ENCODE data around the gene SMYD3. TPM values are rescaled to one million over a fixed set of nuclear protein-coding genes. Genes with fewer than 3 reads are reported as not detected.

The SMYD3 gene
- total and polyA plus RNA-seq, 2 of the 13 experiments (the other 11 are each of a cell fraction or from before 2014, with no cell fraction given) = 27.7 to 35.8 TPM

DNA sequence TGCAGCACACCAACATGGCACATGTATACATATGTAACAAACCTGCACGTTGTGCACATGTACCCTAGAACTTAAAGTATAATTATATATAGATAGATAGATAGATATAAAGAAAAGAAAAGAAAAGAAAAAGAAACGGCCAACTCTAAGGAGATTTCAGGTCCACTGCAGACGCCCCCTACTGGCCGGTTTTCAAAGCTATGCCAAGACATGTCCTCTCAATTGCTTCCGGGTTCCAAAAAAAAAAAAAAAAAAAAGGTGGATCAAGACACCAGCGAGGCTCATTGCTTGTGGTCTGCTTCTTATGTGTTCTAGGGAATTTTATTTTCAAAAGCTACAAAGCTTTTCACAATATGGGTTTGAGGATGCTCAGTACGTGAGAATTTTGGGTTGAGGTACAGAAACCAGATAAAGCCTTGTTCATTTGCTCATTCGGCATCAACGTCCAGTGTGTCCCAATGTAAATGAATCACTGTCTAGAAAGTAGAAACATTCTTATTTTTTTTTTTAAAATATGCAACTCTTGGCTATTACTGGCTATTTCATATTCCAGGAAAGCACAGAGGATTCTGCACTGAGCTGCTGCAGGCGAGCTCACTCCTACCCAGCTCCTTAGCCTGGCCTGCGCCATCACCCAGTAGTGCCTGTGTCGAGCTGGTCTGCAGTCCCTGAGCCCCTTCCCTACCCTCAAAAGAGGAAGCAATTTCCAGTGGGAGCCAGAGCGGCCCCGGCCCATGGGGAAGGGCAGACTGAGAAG is 709.3 kb downstream of the SMYD3 start (continued):
- no peak for TF ChIP-seq FOXA1 (IDR thresholded peaks at IDR 0.05)
- no peak for TF ChIP-seq FOXA1 (CRISPR knock-in tag; IDR thresholded peaks at IDR 0.05)
- no peak for TF ChIP-seq EP300 (IDR thresholded peaks at IDR 0.05; ENCODE audit: low read depth in 2 of 2, low read length in 2 of 2)
- TF ChIP-seq EP300 (CRISPR knock-in tag; IDR thresholded peaks at IDR 0.05; ENCODE audit: borderline replicate concordance) = no peak
- TF ChIP-seq, protein P1, sequence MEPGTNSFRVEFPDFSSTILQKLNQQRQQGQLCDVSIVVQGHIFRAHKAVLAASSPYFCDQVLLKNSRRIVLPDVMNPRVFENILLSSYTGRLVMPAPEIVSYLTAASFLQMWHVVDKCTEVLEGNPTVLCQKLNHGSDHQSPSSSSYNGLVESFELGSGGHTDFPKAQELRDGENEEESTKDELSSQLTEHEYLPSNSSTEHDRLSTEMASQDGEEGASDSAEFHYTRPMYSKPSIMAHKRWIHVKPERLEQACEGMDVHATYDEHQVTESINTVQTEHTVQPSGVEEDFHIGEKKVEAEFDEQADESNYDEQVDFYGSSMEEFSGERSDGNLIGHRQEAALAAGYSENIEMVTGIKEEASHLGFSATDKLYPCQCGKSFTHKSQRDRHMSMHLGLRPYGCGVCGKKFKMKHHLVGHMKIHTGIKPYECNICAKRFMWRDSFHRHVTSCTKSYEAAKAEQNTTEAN (CRISPR knock-in tag; conservative IDR thresholded peaks at IDR 0.05) = no peak
- TF ChIP-seq, protein P2, sequence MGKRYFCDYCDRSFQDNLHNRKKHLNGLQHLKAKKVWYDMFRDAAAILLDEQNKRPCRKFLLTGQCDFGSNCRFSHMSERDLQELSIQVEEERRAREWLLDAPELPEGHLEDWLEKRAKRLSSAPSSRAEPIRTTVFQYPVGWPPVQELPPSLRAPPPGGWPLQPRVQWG (CRISPR knock-in tag; IDR thresholded peaks at IDR 0.05; ENCODE audit: borderline replicate concordance, low read depth) = no peak
- no peak for TF ChIP-seq REL (CRISPR knock-in tag; conservative IDR thresholded peaks at IDR 0.05)
- no peak for TF ChIP-seq HOXA9 (CRISPR knock-in tag; IDR thresholded peaks at IDR 0.05; ENCODE audit: borderline replicate concordance)
- no peak for TF ChIP-seq SP1 (IDR thresholded peaks at IDR 0.05)
- no peak for TF ChIP-seq SP1 (CRISPR knock-in tag; IDR thresholded peaks at IDR 0.05)
- no peak for TF ChIP-seq ZNF317 (CRISPR knock-in tag; IDR thresholded peaks at IDR 0.05)
- no peak for TF ChIP-seq TMF1 (CRISPR knock-in tag; IDR thresholded peaks at IDR 0.05; ENCODE audit: low read depth)
- no peak for TF ChIP-seq TCF7L2 (IDR thresholded peaks at IDR 0.05; ENCODE audit: low read depth, low read length)
- TF ChIP-seq ZNF660 (CRISPR knock-in tag; IDR thresholded peaks at IDR 0.05; ENCODE audit: borderline replicate concordance, low read depth) = no peak
- TF ChIP-seq SMC3 (IDR thresholded peaks at IDR 0.05; ENCODE audit: low read length) = 0 out of 2 replicates have a peak, but pooled peaks have one; percentile 11
- TF ChIP-seq, protein P3, sequence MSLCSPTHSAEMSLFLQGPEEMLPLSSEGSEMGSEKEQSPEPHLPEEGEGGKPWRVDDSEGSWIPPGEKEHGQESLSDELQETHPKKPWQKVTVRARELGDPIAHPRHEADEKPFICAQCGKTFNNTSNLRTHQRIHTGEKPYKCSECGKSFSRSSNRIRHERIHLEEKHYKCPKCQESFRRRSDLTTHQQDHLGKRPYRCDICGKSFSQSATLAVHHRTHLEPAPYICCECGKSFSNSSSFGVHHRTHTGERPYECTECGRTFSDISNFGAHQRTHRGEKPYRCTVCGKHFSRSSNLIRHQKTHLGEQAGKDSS (CRISPR knock-in tag; IDR thresholded peaks at IDR 0.05; ENCODE audit: borderline replicate concordance, low read depth) = no peak
- TF ChIP-seq, protein P4, sequence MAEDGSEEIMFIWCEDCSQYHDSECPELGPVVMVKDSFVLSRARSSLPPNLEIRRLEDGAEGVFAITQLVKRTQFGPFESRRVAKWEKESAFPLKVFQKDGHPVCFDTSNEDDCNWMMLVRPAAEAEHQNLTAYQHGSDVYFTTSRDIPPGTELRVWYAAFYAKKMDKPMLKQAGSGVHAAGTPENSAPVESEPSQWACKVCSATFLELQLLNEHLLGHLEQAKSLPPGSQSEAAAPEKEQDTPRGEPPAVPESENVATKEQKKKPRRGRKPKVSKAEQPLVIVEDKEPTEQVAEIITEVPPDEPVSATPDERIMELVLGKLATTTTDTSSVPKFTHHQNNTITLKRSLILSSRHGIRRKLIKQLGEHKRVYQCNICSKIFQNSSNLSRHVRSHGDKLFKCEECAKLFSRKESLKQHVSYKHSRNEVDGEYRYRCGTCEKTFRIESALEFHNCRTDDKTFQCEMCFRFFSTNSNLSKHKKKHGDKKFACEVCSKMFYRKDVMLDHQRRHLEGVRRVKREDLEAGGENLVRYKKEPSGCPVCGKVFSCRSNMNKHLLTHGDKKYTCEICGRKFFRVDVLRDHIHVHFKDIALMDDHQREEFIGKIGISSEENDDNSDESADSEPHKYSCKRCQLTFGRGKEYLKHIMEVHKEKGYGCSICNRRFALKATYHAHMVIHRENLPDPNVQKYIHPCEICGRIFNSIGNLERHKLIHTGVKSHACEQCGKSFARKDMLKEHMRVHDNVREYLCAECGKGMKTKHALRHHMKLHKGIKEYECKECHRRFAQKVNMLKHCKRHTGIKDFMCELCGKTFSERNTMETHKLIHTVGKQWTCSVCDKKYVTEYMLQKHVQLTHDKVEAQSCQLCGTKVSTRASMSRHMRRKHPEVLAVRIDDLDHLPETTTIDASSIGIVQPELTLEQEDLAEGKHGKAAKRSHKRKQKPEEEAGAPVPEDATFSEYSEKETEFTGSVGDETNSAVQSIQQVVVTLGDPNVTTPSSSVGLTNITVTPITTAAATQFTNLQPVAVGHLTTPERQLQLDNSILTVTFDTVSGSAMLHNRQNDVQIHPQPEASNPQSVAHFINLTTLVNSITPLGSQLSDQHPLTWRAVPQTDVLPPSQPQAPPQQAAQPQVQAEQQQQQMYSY (CRISPR knock-in tag; IDR thresholded peaks at IDR 0.05) = no peak
